HTR-8/SVneo (cell line): ENCODE data around the gene IFRD1.
"Not testable (repeated sequence)": the region's sequence is repeated elsewhere in the genome, so short reads cannot be mapped to it uniquely, and the experiment has no call there.

Source experiments
- DNase-seq: peaks from one replicate; pipeline ENCODE4 v3.0.0; 2011; ENCODE audit warnings: low spot score, mixed read lengths; ENCODE audit not compliant: insufficient read length
- FAIRE-seq: peaks from 2 replicates; lab custom pipeline; 2011; peaks lifted over from hg19 to GRCh38; lab: Jason Lieb, UNC

Gene IFRD1

DNA sequence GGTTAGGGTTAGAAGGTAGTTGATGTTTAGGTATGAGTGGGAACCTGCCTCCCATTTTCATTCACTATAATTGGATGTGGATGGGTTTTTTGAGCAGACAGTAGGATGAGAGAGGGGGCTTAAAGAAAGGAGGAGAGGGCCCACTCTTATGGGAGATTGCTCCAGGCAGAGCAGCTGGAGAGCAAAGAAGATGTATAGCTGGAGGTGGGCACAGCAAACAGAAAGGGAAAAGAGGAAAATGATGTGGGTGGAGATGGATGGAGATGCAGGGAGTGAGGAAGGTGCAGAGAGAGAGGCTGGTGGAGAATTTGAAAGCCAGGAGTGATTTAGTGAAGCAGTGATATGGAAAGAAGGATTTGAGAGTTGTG, 60.5 kb downstream of the IFRD1 start:
- FAIRE-seq (no peak), DNase-seq (no peak)

DNA sequence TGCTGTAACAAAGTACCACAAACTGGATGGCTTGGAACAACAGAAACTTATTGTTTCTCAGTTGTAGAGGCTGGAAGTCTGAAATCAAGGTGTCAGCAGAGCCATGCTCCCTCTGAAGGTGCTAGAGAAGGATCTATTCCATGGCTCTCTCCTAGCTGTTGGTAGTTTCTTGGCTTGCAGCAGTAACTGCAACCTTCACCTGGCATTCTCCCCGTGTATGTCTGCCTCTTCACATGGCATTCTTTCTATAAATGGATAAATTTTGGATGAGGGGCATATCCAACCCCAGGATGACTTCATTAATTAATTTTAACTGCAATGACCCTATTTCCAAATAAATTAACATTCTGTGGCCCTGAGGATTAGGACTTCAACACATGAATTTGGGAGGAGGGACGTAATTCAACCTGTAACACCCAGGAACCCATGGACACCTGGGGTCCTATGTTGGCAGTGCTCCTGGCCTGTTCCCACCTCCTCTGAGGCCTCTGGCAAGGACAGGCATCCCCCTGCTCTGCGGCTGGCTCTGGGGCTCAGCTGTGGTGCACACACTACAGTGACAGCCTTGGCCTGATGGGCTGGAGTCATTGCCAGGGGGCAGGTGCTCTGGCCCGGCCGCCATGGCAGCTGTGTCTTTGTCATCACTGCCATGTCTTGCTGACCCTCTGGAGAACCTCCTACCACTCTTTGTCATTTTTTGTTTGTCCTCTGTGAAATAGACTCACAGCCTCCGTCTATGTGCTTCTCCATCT, 61.4 kb downstream of the IFRD1 start:
- FAIRE-seq = no peak
- no peak for DNase-seq

DNA sequence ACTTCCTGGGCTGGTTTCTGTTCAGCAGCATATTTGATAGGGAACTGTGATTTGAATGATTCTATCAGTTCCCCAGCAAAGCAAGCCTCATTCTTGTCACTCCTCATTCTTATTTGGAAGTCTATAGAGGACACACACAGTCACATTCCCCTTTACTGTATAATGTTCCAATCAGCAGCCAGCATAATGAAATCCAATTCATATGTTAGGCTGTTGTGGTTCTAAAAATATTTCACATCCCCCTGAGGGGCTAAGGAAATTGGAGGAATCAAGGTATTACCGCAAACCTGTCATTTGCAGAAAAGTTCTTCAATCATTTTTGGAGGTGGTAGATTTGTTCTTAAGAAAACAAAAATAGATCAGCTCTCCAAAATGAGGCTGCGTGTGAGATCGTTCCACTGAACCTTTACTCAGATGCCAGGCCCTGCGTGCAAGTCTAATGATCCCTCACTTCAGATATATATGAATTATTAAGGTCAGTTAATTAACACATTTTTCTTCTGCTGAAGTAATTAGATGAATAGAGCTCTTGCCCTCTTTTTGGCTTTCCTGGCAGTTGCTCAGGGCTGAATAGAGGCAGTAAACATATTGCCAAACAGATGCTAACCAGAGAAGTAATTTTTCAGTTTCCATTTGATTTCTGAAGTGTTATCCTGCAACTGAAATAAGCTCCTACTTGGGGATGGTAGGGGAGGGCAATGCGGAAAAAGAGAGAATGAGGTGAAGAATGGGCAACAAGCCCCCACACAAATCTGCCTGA, 62.4 kb downstream of the IFRD1 start:
- DNase-seq (no peak), FAIRE-seq (no peak)

DNA sequence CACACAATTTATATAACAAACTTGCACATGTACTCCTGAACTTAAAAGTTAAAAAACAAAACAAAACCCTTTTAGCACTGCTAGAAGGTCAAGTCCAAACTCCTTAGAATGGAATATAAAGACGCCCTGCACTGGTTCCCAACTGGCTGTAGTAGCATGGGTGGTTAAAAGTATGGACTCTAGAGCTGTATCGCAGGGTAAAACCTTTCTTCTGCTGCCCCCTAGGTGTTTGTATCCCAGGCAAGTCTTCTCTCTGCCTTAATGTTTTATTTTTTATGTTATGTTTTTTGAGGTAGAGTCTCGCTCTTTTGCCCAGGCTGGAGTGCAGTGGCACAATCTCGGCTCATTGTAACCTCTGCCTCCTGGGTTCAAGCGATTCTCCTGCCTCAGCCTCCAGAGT, 65.7 kb downstream of the IFRD1 start:
- no peak for FAIRE-seq
- DNase-seq = no peak

DNA sequence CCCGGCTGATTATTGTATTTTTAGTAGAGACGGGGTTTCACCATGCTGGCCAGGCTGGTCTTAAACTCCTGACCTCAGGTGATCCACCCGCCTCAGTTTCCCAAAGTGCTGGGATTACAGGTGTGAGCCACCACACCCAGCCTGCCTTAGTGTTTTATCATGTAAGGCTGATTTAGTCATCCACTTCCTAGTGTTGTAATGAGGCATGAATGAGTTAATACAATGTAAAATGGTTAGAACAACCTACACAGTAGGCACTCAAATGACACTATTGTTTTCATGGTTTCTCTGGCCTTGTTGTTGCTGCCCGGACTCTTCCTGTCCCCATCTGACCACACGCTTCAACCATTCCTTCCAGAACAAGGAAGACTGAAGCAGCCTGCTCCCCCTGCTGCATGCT, 66.2 kb downstream of the IFRD1 start:
- DNase-seq, FAIRE-seq: not testable (repeated sequence)

DNA sequence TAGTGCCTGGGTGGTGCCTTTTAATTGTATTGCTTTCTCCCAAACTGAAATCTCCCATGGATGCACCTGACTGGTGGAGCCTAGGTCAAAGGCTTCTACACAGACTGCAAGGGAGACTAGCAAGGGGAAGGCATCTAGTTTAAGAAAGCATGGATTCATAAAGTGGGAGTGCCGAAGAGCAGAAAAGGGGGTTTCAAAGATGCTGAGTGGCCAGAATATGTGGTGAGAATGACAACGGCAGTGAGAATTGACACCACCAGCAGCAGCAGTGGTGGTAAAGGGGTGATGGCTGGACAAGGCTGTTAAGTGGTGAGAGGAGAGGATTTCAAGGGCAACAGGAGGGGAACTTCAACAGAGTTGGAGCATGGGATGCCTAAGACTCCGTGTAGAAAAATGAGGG, 67.2 kb downstream of the IFRD1 start:
- DNase-seq (no peak), FAIRE-seq (no peak)

DNA sequence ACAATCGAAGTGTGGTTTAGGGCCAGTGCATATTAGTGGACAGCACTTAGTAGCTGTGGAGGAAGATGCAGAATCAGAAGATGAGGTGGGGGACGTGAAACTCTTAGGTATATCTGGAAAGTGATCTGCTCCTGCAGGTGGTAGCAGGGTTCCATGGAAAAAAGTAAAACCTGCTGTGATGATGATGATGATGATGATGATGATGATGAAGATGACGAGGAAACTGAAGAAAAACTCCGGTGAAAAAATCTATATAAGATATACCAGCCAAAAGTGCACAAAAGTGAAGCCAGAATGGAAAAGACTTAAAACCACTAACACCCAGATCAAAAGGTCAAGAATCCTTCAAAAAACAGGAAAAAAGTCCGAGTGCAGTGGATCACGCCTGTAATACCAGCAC, 70.5 kb downstream of the IFRD1 start:
- FAIRE-seq (no peak), DNase-seq (no peak)

DNA sequence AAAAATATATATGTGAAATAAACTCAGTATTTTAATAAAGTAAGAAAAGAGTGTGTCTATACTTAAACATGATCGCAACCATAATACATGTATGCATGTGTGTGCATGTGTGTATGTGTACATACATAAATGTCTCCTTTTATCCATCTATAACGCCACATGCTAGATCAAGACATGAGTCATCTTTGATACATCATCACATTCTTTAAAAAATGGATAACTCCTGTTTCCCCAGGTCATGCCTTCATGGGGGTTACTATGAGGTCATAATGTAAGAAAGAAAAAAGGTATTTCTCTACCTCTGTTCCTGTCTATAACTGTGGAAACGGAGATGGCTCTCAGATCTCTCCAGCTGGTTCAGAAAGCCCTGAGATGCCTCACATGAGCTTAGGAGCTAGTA, 71.7 kb downstream of the IFRD1 start:
- FAIRE-seq = no peak
- no peak for DNase-seq

DNA sequence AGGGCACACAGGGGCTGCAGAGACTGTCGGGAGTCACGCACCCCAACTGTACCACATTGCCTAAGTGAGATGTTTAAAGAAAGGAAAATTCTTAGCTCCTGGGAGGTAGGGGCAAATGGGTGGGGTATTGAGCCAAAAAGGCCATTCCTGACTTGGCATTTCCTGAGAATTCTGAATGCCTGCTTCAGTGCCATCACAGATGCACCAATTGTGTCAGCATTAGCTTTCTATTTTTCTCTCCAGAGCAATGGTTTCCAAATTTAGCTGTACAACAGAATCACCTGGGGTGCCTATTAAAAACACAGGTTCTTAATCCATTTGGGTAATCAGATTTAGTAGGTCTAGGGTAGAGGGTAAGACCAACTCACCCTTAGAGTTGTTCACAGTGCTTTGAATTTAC, 73.6 kb downstream of the IFRD1 start:
- DNase-seq (no peak), FAIRE-seq (no peak)
